HuH-7 (cell line): ENCODE data around the gene HS1BP3.

ENCODE experiments used
- DNase-seq: peaks from one replicate; pipeline ENCODE4 v3.0.0; 2011; ENCODE audit warnings: low spot score

The HS1BP3 gene

DNA sequence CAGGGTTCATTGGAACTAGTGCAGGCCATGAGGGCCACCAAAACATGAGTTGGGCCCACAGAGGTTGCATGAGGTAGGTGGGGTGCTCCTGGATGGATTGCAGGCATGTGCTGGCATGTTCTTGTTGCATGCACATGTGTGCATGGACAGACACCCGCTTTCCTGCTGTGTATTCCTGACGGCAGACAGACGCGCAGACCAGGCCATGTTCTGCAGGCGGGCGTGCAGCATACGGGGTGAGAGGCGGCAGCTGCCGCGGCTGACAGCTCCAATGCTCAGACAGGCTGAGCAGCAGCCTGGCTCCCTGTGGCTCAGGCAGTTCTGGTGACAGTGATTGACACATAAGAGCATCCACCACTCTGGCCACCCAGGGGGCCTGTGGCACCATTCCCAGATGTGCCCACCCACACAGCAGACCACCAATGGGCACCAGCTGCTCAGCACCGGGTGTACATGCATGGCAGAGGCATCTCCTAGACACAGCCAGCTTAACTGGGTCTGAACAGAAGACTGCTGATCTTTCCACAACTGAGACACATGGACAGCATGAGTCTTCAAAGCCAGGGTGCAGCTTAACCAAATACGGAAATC is 21.2 kb downstream of the HS1BP3 start:
- DNase-seq, result no peak

GRCh38 chr2:20629181-20629580 is 21.7 kb downstream of the HS1BP3 start:
- DNase-seq, result no peak

- no peak for DNase-seq
These were observed 23.1 kb downstream of the HS1BP3 start for GRCh38 chr2:20627712-20628380.

- DNase-seq, result no peak
These were observed 24.0 kb downstream of the HS1BP3 start for GRCh38 chr2:20626698-20627513.

GRCh38 chr2:20626392-20626697 is 24.6 kb downstream of the HS1BP3 start:
- no peak for DNase-seq

DNA sequence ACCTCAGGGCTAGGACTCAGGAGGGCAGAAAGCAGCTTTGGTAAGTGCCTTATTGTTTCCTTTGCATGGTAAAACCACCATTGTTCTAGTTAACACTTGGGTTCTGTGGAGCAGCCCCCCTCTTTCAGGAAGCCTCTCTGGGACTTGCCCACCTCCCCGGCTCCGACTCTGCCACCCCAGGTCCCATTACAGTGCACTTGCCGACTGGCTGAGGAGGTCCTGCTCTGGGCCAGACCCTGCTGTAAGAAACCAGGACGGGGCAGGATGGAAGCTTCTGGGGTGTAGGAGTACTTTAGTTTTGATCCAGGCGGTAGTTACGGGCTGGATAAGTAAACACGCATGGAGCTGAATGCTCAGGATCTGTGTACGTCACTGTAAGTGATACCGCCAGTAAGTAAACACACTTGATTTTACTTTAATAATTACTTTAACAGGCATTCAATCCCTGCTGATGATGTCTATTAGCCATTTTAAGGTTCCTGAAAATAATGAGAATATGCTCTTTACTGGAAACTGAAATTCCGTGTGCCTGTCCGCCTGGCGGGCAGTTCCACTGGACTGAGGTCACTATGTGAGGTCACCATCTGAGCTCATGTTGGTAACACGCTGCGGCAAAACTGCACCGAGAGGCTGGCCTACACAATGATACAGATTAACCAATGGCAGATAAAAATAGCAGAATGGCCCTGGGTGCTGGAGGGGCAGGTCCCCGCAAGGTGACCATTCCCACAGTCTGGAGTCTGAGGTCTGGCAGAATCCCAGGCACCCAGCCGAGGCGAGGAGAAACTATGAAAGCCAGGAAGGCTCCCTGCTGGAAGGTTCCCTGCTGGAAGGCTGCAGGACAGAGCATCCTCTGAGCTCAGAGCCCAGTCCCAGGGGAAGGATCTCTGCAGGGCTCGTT is 25.2 kb downstream of the HS1BP3 start:
- no peak for DNase-seq

GRCh38 chr2:20624884-20625485 is 25.9 kb downstream of the HS1BP3 start:
- no peak for DNase-seq

- no peak for DNase-seq
These were observed 26.6 kb downstream of the HS1BP3 start for GRCh38 chr2:20624156-20624883.

DNA sequence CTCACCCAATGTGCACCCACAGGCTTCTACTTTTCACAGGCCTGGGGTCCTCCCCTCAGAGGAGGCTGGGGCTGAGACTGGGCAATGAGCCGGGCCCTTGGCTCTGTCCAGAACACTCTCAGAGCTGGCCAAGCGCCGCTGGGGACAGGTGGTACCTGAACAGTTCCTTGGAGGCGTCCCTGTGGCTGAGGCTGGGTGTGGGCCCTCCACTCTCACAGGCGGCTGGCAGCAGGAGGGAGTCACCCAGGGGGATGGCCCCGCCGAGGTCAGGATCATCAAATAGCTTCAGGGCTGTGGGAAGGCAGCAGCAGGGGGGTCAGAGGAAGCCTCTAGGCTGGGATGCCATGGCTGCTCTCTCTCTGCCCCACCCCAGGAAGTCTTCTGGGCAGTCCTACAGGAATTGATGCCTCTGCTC is 27.1 kb downstream of the HS1BP3 start:
- DNase-seq, result no peak

GRCh38 chr2:20623241-20623640 is 27.7 kb downstream of the HS1BP3 start:
- no peak for DNase-seq

DNA sequence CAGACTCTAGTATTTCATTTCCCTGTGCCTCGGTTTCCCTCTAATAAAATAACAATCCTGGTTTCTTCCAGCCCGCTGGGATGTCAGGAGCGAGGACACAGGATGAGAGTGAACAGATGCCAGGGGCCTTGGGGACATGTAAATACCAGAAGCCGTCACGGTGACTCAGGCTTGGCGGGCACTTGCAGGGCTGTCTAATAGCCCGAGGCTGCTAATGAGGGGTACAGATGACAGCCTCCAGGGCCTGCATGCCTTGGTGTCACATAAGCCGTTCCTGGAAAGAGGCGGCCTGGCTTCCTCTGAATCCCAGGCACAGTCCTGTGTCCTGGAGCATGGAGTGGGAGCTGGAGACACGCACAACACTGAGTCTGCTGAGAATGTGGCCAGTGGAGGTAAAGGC is 28.2 kb downstream of the HS1BP3 start:
- no peak for DNase-seq

DNA sequence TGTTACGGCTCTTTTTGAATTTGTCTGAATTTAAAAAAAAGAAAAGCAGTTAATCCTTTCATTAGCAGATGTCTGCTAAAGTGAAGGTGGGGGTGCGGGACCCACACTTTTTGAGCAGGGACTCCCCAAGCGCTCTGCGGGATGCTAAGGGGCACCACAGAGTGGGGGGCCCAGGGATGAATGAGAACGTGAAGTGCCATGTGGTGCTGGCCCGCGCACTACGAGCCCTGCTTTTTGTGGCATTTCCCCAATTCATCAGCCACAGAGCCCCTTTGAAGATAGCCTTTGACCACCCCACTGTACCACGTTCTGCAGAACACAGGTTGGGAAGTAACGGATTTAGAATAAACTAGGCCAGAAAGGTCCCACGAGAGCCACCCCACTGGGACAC is 28.6 kb downstream of the HS1BP3 start:
- DNase-seq, result no peak

- DNase-seq, result no peak
These were observed 29.3 kb downstream of the HS1BP3 start for GRCh38 chr2:20621366-20622295.

DNA sequence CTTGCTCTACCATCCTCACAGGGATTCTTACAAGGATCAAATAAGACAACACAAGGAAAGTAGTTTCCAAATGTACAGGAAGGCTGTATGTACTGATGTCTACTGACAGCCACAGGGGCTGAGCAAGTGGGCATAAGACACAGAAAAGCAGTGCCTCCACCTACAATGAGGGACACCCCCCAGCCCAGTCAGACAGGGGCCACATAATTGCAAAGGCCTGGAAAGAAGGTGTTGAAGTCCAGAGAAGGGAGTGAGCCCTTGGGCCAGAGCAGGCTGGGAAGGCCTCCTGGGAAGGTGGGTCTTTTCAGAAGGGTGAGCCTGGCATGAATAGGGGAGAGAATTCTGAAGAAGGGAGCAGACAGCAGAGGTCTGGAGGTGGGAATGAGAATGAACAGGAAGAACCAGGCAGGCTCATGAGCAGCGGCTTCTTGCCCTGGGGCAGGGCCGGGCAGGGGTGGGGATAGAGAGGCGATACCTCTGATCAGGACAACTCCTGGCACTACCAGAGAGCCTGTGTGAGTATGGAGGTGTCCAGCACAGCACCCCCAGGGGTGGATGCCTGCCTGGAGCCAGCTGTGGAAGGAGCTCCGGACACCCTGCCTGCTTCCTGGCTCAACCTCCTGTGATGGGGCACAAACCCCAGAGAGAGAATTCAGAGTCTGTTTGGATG is 30.1 kb downstream of the HS1BP3 start:
- DNase-seq, result no peak

GRCh38 chr2:20620271-20620681 is 30.6 kb downstream of the HS1BP3 start:
- DNase-seq, result no peak

DNA sequence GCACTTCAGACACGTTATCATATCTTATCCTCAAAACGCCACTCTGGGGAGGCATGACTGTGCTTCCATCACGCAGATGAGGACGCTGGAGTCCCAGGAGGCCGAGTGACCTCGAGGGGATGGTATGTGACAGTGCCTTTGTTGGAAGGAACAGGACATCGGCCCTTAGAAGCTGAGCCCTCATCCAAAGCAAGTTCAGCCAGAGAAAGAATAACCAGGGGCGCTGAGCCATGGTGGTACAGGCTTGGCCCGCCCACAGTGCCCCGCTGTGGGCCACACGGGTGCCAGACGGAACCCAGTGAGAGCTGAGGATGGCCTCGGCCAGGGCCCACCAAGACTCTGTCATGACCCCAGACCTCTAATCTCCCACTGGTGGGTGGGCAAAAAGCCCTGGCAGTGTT is 31.3 kb downstream of the HS1BP3 start:
- no peak for DNase-seq

GRCh38 chr2:20618886-20619521 is 31.9 kb downstream of the HS1BP3 start:
- DNase-seq, result no peak

GRCh38 chr2:20618468-20618885 is 32.4 kb downstream of the HS1BP3 start:
- DNase-seq, result no peak

GRCh38 chr2:20617892-20618467 is 32.9 kb downstream of the HS1BP3 start:
- peak; percentile 62 for DNase-seq
